ENCODE results near the gene EFNA5. TPM values are rescaled to one million over a fixed set of nuclear protein-coding genes. Genes with fewer than 3 reads are reported as not detected.

EFNA5 gene
- total RNA-seq, 1 experiment from 2014 or later = 42.7 TPM

GRCh38 chr5:107578051-107578635, 92.6 kb downstream of the EFNA5 start:
- Histone ChIP-seq H3F3A (ENCODE audit: insufficient read depth, low read depth) (peaks cover 46% of the 10 kb centered on the region), H3K9me2 (ENCODE audit: insufficient read depth) (no peaks in the 10 kb centered on the region), H2AFZ (no peak overlapping the region), H3K4me1 (replicated peaks; ENCODE audit: insufficient read depth) (peaks cover 92% of the 10 kb centered on the region), H3K9me3 (ENCODE audit: insufficient read depth, low read depth) (no peaks in the 10 kb centered on the region), H4K20me1 (ENCODE audit: insufficient read depth) (no peaks in the 10 kb centered on the region), H3K79me2 (ENCODE audit: low read depth) (peaks cover 97% of the 10 kb centered on the region), H3K4me3 (peak overlapping the region; percentile 44; the same call in 1 of the 2 replicates), H3K36me3 (ENCODE audit: low read depth) (no peaks in the 10 kb centered on the region), H3K27me3 (ENCODE audit: insufficient read depth, low read depth) (no peaks in the 10 kb centered on the region), H3K4me2 (peak overlapping the region; percentile 74), H3K27ac (peak overlapping the region; percentile 100)
- no TSS peak for BruUV-seq (replicated peaks)
- intact Hi-C loops (cut with micrococcal nuclease; ENCODE audit: unreplicated experiment) = loop anchor here (10.0 kb wide), 1 partner anchor 1163 kb away; no protein-coding TSS in a partner anchor
- ChIA-PET CTCF (no interaction called here), POLR2A (ENCODE audit: unreplicated experiment) (interaction anchor here (0.8 kb wide), 1 partner anchor 124 kb away, joined by 5 read pairs; no protein-coding TSS in a partner anchor)
- DNase-seq = peak in 1 of 2 experiments; percentile 97
- TF ChIP-seq EZH2 (IDR thresholded peaks at IDR 0.05; ENCODE audit: low read depth) (no peak), CTCF (conservative IDR thresholded peaks at IDR 0.05) (no peak)

- ChIA-PET POLR2A (ENCODE audit: unreplicated experiment) (no interaction called here), CTCF (no interaction called here)
- H2AFZ ChIP-seq = no peak overlapping the region
- no peak for DNase-seq
- peaks cover 97% of the 10 kb centered on the region for H3K79me2 ChIP-seq (ENCODE audit: low read depth)
- H3K36me3 ChIP-seq (ENCODE audit: low read depth) = no peaks in the 10 kb centered on the region
- TF ChIP-seq CTCF (conservative IDR thresholded peaks at IDR 0.05) = no peak
- no peak for TF ChIP-seq EZH2 (IDR thresholded peaks at IDR 0.05; ENCODE audit: low read depth)
- peak overlapping the region; percentile 44; the same call in 1 of the 2 replicates for H3K4me3 ChIP-seq
- no peaks in the 10 kb centered on the region for H4K20me1 ChIP-seq (ENCODE audit: insufficient read depth)
- peak overlapping the region; percentile 100 for H3K27ac ChIP-seq
- intact Hi-C loops (cut with micrococcal nuclease; ENCODE audit: unreplicated experiment) = loop anchor here (10.0 kb wide), 1 partner anchor 1163 kb away; no protein-coding TSS in a partner anchor
- H3K4me2 ChIP-seq = peak overlapping the region; percentile 74
- H3K9me2 ChIP-seq (ENCODE audit: insufficient read depth) = no peaks in the 10 kb centered on the region
- no peaks in the 10 kb centered on the region for H3K9me3 ChIP-seq (ENCODE audit: insufficient read depth, low read depth)
- peaks cover 52% of the 10 kb centered on the region for H3F3A ChIP-seq (ENCODE audit: insufficient read depth, low read depth)
- H3K27me3 ChIP-seq (ENCODE audit: insufficient read depth, low read depth) = no peaks in the 10 kb centered on the region
- BruUV-seq (replicated peaks) = no TSS peak
- H3K4me1 ChIP-seq (replicated peaks; ENCODE audit: insufficient read depth) = peaks cover 95% of the 10 kb centered on the region
Measured at GRCh38 chr5:107577394-107577950, 93.3 kb downstream of the EFNA5 start.

GRCh38 chr5:107576736-107577393, 93.9 kb downstream of the EFNA5 start:
- ChIA-PET POLR2A (ENCODE audit: unreplicated experiment) (no interaction called here), CTCF (no interaction called here)
- Histone ChIP-seq H4K20me1 (ENCODE audit: insufficient read depth) (no peaks in the 10 kb centered on the region), H3K27me3 (ENCODE audit: insufficient read depth, low read depth) (no peaks in the 10 kb centered on the region), H3F3A (ENCODE audit: insufficient read depth, low read depth) (peaks cover 55% of the 10 kb centered on the region), H3K27ac (peak overlapping the region; percentile 100), H3K4me3 (peak overlapping the region; percentile 44), H3K79me2 (ENCODE audit: low read depth) (peaks cover 92% of the 10 kb centered on the region), H2AFZ (no peak overlapping the region), H3K4me2 (peak overlapping the region; percentile 74), H3K4me1 (replicated peaks; ENCODE audit: insufficient read depth) (peaks cover 92% of the 10 kb centered on the region), H3K36me3 (ENCODE audit: low read depth) (no peaks in the 10 kb centered on the region), H3K9me2 (ENCODE audit: insufficient read depth) (no peaks in the 10 kb centered on the region), H3K9me3 (ENCODE audit: insufficient read depth, low read depth) (no peaks in the 10 kb centered on the region)
- TF ChIP-seq CTCF (conservative IDR thresholded peaks at IDR 0.05) (no peak), EZH2 (IDR thresholded peaks at IDR 0.05; ENCODE audit: low read depth) (no peak)
- intact Hi-C loops (cut with micrococcal nuclease; ENCODE audit: unreplicated experiment) = loop anchor here (10.0 kb wide), 1 partner anchor 1162 kb away; no protein-coding TSS in a partner anchor
- no TSS peak for BruUV-seq (replicated peaks)
- peak; percentile 60 to 94 for DNase-seq

Measured in PC-9 (cell line).